Effector memory CD4-positive, alpha-beta T cell (primary cell): ENCODE measurements around the gene STOM.

ENCODE experiments used
- DNase-seq, 3 donors: peaks; one replicate each; pipeline ENCODE4 v3.0.0-alpha.2; 2020
- H3K27ac ChIP-seq: 2 replicates; pipeline ENCODE4 v1.7.0; 2013; ENCODE audit warnings: mild to moderate bottlenecking, low read length, moderate library complexity; ENCODE audit not compliant: insufficient read depth, poor library complexity, severe bottlenecking
- H3K27me3 ChIP-seq: replicated peaks from 2 replicates; pipeline ENCODE4 v1.7.0; 2013; ENCODE audit warnings: mild to moderate bottlenecking, low read length; ENCODE audit not compliant: insufficient read depth, control insufficient read depth, poor library complexity, severe bottlenecking
- H3K36me3 ChIP-seq: 2 replicates; pipeline ENCODE4 v1.7.0; 2013; ENCODE audit warnings: mild to moderate bottlenecking, low read length, moderate library complexity; ENCODE audit not compliant: control insufficient read depth, insufficient read depth
- H3K4me1 ChIP-seq: 2 replicates; pipeline ENCODE4 v1.7.0; 2013; ENCODE audit warnings: low read length, mild to moderate bottlenecking; ENCODE audit not compliant: control insufficient read depth, insufficient read depth, poor library complexity, severe bottlenecking
- H3K4me3 ChIP-seq: 2 replicates; pipeline ENCODE4 v1.7.0; 2013; ENCODE audit warnings: low read length, low read depth, mild to moderate bottlenecking; ENCODE audit not compliant: insufficient read depth, poor library complexity, severe bottlenecking
- H3K9me3 ChIP-seq: 2 replicates; pipeline ENCODE4 v1.7.0; 2013; ENCODE audit warnings: mild to moderate bottlenecking, low read length, moderate library complexity; ENCODE audit not compliant: control insufficient read depth

STOM gene

GRCh38 chr9:121350036-121350435, 20.0 kb downstream of the STOM start:
- DNase-seq: no peak
- no peaks in the 10 kb centered on the region for H3K27me3 ChIP-seq
- peaks cover 33% of the 10 kb centered on the region for H3K36me3 ChIP-seq
- H3K9me3 ChIP-seq: no peaks in the 10 kb centered on the region
- no peak overlapping the region for H3K4me3 ChIP-seq
- no peaks in the 10 kb centered on the region for H3K4me1 ChIP-seq
- no peak overlapping the region for H3K27ac ChIP-seq

GRCh38 chr9:121349009-121349408, 21.0 kb downstream of the STOM start:
- no peak for DNase-seq
- Histone ChIP-seq H3K9me3 (no peaks in the 10 kb centered on the region), H3K27ac (no peak overlapping the region), H3K36me3 (peaks cover 39% of the 10 kb centered on the region), H3K27me3 (no peaks in the 10 kb centered on the region), H3K4me1 (no peaks in the 10 kb centered on the region), H3K4me3 (no peak overlapping the region)

GRCh38 chr9:121348221-121348620, 21.8 kb downstream of the STOM start:
- Histone ChIP-seq H3K27me3 (no peaks in the 10 kb centered on the region), H3K36me3 (peaks cover 43% of the 10 kb centered on the region), H3K9me3 (no peaks in the 10 kb centered on the region), H3K4me3 (no peak overlapping the region), H3K4me1 (no peaks in the 10 kb centered on the region), H3K27ac (no peak overlapping the region)
- DNase-seq: no peak

- H3K27ac ChIP-seq: no peak overlapping the region
- H3K36me3 ChIP-seq: peaks cover 46% of the 10 kb centered on the region
- no peak for DNase-seq
Measured at GRCh38 chr9:121345070-121345469, 25.0 kb downstream of the STOM start.

GRCh38 chr9:121344184-121344583, 25.9 kb downstream of the STOM start:
- H3K27me3 ChIP-seq: no peaks in the 10 kb centered on the region
- no peak overlapping the region for H3K4me3 ChIP-seq
- H3K36me3 ChIP-seq: peaks cover 51% of the 10 kb centered on the region
- no peak for DNase-seq
- H3K9me3 ChIP-seq: no peaks in the 10 kb centered on the region
- H3K27ac ChIP-seq: no peak overlapping the region
- no peaks in the 10 kb centered on the region for H3K4me1 ChIP-seq

More at GRCh38 chr9:121345070-121345469, 25.0 kb downstream of the STOM start:
- Histone ChIP-seq H3K4me3 (no peak overlapping the region), H3K4me1 (no peaks in the 10 kb centered on the region), H3K9me3 (no peaks in the 10 kb centered on the region), H3K27me3 (no peaks in the 10 kb centered on the region)

GRCh38 chr9:121340676-121341392, 29.2 kb downstream of the STOM start:
- Histone ChIP-seq H3K9me3 (no peaks in the 10 kb centered on the region), H3K27me3 (no peaks in the 10 kb centered on the region), H3K36me3 (peaks cover 22% of the 10 kb centered on the region), H3K4me3 (no peak overlapping the region), H3K4me1 (no peaks in the 10 kb centered on the region), H3K27ac (no peak overlapping the region)
- DNase-seq: no peak

- H3K36me3 ChIP-seq: peaks cover 17% of the 10 kb centered on the region
- no peak overlapping the region for H3K27ac ChIP-seq
- DNase-seq: no peak
Measured at GRCh38 chr9:121339437-121339836, 30.6 kb downstream of the STOM start.

GRCh38 chr9:121336665-121337064, 33.4 kb downstream of the STOM start:
- no peaks in the 10 kb centered on the region for H3K4me1 ChIP-seq
- H3K27ac ChIP-seq: no peak overlapping the region
- peaks cover 9% of the 10 kb centered on the region for H3K36me3 ChIP-seq
- no peaks in the 10 kb centered on the region for H3K27me3 ChIP-seq
- no peak overlapping the region for H3K4me3 ChIP-seq
- no peak for DNase-seq
- no peaks in the 10 kb centered on the region for H3K9me3 ChIP-seq

More at GRCh38 chr9:121339437-121339836, 30.6 kb downstream of the STOM start:
- Histone ChIP-seq H3K27me3 (no peaks in the 10 kb centered on the region), H3K4me3 (no peak overlapping the region), H3K9me3 (no peaks in the 10 kb centered on the region), H3K4me1 (no peaks in the 10 kb centered on the region)

- Histone ChIP-seq H3K27me3 (no peaks in the 10 kb centered on the region), H3K9me3 (no peaks in the 10 kb centered on the region), H3K4me3 (no peak overlapping the region), H3K4me1 (no peaks in the 10 kb centered on the region), H3K27ac (no peak overlapping the region), H3K36me3 (no peaks in the 10 kb centered on the region)
- DNase-seq: no peak
Measured at GRCh38 chr9:121333950-121334773, 35.9 kb downstream of the STOM start.
